Left hindlimb (tissue), 1 donor: Measurements from ENCODE around the gene NTN1.

Experiments used
- DNase-seq: peaks from one replicate; pipeline ENCODE4 v3.0.0-alpha.2; 2018

The NTN1 gene

DNA sequence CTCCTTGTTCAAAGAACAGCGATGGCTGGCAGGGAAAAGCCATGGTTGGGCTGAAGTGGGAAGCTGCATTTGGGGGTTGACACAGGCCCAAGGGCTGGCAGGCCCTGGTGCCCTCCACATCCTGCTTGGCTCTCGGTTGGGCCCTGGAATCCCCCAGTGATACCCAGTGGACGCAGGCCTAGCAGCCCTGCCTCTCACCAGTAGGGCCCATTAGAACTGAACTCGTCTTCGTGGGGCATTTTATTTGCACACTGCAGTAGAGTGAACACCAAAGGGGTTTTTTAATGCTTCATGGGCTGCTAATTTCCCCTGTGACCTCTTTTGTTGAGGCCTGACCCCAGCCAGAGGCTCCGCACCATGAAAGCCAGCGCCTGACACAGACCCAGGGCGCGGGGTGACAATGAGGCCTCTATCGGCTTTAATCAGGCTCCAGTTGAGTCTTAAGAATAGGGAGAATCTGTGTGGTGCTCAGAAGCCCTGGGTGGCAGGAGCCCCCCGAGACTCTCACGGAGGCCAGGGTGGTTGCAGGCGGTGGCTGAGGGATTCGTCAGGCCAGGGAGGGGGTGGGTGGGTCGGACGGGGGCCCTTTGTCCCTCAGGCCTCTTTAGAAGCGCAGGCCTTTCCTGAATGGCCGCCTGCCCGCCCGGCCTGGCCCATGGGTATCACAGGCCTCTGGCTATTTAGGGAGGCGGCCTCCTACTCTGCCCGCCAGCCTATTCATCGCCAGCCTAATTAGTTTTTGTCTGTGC, 199.3 kb downstream of the NTN1 start:
- no peak for DNase-seq

DNA sequence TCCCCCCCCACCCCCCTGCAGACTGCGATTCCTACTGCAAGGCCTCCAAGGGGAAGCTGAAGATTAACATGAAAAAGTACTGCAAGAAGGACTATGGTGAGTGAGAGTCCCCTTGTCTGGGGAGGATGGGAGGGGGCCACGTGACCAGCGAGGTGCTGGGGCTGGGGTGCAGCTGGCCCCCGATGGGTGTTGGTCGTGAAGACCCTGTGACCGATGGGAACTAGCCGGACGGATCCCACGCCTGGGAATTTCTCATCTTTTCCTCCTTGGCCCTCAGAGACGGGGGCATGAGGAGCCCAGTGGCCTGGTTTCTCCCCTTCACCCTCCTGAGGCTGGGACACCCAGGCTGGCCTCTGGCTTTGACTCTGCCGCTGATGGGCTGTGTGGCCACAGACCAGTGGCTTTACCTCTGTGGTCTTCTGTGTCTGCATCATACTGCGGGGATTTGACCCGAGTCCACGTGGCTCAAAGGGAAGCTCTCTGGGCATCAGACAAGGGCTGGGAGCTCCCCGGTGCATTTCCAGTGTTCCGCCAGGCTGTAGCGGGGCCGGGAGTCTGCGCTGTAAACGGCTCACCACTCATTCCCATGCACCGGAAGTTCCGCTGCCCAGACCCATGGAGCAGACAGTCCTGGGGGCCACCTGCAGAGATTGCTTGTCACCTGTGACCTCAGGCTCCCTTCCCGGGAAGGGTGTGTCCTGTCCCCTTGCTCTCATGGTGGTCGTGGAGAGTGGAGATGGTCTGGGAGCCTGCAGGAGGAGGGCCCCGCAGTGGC, 200.0 kb downstream of the NTN1 start:
- DNase-seq = peak; percentile 21

DNA sequence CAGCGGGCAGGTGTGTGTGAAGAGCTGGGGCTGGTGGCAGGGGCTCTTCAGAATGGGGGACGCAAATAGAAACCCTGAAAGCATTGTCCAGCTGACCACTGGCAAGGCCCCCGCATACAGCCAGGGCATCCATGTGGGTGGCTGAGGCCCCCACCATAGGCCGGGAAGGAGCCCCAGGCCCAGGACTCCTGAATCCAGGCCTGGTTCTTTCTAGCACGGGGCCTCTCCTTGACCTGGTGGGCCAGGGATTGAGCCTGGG, 200.5 kb downstream of the NTN1 start:
- DNase-seq = no peak

DNA sequence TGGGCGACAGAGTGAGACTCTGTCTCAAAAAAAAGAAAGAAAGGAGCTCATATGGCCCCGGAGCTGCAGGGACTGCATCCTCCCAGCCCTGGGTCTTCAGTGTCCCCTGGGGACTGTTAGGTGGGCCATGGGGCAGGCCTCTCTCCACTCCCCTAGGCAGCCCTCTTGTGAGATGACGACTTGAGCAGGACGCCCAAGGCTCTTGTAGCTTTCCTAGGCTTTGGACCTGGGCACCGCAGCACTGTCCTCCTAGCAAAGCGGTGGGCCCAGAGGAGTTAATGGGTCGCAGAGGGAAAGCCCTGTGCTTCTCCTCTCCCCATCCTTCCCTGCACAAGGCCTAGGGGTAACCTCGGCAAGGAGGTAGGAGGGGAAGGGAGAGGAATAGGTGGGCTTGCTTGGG, 202.2 kb downstream of the NTN1 start:
- no peak for DNase-seq

DNA sequence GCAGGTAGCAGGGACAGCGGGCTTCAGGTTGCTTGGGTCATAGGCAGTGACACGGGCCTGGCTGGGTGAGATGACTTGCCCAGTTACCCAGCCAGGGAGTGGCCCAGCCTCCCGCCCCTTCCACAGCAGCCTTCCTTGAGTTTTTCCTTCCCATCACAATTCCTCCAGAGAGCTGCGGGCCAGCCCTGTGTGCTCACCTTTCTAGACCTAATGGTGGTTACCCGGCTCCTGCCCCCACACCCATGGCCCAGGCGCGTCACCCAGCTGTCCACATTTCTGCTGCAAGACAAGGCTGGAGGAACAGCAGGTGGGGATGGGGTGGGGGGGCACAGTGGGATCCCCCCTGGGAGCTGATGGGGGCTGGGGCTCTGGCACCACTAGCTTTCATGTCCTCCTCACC, 203.2 kb downstream of the NTN1 start:
- no peak for DNase-seq

DNA sequence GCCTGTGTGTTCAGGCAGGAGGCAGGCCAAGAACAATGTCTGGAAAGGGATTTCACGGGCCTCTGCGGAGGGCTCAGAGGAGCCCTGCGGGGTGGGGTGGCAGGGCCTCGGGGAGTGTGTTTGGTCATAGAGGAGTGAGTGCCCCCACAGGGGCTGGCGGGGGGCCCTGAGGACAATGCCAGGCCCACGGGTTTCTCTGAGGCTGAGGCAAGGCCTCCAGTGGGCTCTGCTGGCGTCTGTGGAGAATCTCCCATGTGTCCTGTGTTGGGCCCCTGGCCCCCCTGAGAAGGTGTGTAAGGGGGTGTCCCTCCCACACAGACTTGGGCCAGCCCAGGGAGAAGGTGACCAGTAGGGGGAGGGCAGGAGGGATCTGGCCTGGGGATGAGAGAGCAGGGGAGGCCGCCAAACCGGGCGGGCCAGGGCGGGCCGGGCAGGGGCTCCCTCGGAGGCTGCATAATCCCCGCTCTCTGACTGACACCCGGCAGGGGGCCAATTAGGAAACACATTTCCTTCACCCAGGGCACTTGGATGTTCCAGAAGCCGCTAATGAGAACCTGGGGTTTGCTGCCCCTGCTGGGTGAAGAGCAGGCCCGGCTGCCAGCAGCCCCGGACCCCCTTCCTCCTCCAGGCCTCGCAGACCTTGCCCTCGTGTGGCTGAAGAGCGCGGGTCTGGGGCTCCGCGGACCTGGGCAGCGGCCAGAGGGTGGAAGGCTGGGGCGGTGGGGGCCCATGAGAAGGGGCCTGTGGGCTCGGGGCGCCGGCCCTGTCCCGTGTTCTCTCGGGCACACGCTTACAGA, 204.2 kb downstream of the NTN1 start:
- DNase-seq = no peak

DNA sequence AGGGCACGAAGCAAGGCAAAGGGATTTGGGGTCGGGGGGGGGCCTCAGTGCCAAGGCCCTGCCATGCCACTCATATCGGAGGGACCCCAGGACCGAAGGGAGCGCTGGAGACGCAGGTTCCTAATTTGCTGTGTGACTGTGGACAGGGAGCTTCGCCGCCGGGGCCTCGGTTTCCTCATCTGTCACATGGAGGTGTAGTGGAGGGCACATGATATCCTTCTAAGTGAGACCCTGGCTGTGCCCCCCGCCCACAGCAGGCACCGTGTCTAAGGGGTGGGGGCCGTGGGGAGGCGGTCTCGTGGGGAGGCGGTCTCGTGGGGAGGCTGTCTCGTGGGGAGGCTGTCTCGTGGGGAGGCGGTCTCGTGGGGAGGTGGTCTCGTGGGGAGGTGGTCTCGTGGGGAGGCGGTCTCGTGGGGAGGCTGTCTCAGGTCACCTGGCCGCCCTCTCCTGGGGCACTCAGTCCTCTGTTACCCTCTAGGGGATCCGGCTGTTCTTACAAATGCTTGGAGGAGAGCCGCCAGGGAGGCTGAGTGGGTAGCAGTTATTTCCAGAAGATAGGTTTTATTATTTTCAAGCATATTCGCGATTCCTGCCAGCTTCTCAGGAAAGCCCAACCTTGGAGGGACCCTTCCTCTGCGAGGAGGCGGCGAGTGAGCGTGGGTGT, 205.0 kb downstream of the NTN1 start:
- peak; percentile 27 for DNase-seq

DNA sequence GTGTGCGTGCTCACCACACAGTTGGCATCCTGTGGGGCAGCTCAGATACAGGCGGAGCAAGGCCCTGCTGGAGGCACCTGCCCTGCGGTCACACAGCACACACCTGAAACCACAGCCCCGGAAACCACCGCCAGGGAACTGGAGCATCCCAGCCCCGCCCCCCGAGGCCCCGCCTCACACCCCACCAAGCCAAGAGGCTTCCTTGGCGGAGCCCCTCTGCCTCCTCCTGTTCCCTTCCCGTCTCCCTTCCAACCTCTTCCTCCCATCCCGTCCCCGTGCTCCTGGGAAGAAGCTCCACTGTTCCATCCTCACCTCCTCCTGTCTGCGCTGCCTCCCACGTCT, 205.5 kb downstream of the NTN1 start:
- peak; percentile 23 for DNase-seq

DNA sequence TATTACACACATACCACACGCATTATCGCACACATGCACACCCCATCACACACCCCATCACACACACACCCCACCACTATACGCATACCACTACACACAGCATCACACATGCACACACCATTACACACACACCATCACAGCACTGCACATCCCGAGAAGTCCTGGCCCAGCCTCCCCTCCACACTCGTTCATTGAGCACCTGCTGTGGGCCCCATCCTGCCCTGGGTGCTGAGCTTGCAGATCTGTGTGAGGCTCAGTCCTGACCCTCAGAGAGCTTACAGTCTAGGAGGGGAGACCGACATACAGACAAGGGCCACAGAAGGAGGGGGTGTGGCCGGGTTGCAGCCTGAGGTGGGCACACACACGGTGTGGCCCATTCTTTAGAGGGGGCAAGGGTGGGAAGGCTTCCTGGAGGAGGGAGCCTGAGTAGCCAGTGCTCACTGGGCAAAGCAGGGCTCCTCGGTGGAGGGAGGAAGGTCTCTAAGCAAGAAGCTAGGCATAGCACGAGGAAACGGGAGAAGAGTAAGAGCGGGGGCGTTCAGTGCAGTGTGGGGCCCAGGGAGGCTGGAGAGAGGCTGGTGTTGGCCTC, 206.6 kb downstream of the NTN1 start:
- DNase-seq = peak; percentile 27

DNA sequence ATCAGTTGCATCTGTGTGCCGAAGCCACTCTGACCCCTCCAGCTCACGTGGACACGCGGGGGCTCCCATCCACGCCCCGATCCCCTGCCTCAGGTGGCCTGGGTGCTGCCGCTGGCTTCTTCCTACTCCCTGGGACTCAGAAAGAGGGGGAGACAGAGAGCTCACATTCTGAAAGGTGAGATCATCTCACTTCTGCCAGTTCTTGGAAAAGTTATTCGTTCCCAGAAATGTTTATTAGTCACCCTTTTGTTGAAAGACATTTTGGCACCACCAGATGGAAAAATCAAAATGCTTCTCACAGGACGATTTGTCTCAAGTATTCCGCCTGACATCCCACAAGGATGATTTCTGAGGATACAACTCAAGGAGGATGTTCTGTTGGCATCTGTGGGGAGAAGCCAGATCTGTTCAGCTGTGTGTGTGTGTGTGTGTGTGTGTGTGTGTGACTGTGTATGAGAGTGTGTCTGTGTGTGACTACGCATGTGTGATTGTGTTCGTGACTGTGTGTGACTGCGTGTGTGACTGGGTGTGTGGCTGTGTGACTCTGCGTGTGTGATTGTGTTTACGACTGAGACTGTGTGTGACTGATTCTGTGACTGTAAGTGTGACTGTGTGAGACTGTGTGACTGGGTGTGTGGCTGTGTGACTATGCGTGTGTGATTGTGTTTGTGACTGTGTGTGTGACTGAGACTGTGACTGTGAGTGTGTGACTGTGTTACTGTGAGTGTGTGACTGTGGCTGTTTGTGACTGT, 207.3 kb downstream of the NTN1 start:
- DNase-seq = no peak

DNA sequence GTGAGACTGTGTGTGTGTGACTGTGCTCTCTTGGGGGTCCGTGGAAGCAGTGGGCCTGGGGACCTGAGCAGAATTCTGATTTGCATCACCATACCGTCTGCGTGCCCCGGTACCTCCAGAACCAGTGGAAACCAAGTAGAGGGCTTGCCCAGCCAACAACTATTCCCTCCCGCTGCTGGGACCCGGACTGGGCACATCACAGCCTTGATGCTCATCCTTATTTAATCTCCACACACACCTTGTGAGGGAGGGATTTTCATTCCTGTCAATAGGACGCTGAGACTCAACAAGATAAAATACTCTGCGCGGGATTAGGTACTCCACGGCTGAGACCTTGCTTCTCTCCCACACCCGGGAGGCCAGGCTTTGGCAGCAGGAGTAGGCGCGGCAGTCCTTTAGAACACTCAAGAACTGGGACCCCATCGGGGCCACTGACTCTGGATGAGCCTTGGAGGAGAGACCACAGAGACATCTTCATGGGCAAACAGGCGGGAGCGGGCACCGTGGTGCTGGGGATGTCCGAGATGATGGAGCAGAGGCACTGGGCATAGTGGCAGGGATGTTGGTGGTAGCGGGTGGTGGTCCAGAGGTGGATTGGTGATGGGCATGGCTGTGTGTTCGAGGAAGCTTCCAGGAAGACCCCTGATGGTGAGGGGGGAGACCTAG, 208.0 kb downstream of the NTN1 start:
- no peak for DNase-seq

DNA sequence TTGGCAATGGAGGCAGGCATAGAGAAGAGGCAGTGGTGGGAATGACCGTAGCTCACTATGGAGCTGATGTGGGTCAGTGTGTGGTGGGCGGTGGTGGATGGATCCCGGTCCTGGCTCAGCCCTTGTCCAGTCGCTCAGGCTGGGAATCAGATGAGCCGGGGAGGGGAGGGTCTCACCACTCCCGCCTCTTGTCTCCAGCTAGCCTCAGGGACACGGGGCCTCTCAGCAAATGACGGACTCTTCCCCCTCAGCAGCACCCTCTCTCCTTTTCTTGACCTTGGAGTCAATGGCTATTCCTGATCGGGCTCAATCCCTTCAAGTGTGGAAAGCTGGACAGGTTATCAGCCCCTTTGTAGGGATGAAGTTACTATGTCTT, 208.5 kb downstream of the NTN1 start:
- DNase-seq = no peak

DNA sequence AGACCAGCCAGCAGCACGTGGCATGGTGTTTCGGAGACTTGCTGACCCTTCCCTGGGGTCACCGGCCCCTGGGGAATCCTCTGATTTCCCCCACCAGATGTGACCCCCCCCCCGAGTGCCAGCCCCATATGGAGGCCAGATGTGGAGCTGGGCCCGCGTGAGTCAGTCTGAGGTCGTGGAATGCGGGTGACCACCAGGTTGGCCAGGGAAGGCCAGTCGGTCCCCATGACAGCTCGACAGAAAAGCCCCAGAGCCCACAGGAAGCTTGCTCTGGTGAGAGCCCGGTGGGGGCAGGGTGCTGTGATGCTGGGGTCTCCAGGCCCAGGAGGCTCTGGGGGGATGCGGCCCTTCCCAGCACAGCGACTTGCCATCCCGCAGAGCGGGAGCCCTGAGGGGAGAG, 209.0 kb downstream of the NTN1 start:
- no peak for DNase-seq

DNA sequence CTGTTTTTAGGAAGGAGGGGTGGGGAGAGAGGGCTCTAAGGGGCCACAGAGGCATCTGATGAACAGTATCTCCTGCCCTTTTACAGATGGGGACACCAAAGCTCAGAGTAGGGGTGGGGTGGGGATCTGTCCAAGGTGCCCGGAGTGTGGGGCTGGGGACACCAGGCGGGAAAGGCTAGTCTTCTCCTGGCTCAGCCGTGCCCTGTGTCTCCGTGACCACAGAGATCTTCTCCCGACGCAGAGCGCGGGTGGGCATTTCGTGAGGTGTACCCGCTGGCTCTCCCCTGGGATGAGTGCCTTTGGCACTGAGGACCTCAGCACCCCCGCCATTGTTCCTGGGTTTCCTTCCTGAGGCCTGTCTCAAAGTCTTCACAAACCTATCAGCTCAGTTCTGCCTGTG, 209.6 kb downstream of the NTN1 start:
- no peak for DNase-seq

DNA sequence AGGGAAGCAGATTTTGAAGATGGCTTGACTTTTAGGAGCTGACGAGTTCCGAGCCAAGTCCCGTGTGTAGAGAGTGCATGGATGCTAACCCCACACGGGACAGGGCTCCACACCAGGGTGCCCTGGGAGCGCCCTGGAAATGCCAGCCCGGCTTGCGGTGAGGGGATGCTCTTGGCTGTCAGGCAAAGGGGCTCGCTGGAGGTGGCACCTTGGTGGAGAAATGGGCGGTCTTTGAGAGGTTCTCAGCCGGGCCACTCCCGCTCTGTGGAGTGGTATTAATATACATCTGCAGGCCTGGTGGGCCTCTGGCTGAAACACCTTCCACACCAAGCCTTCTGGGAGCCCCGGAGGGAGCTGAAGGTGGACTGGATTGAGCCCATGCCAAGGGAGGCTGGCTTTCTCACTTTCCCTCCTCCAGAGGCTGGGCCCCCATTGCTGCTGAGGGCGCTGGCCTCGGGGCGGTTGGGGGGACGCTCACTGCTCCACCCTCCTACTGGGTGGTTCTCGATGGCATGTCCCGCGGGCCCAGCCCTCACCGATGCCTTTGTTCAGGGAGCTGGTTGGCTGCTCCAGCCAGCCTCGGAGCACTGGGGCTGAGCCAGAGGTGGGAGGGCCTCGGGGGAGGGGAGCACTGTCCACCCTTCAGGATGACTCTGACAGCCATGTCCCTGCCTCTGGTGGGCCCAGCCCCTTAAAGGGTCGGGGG, 210.3 kb downstream of the NTN1 start:
- no peak for DNase-seq

DNA sequence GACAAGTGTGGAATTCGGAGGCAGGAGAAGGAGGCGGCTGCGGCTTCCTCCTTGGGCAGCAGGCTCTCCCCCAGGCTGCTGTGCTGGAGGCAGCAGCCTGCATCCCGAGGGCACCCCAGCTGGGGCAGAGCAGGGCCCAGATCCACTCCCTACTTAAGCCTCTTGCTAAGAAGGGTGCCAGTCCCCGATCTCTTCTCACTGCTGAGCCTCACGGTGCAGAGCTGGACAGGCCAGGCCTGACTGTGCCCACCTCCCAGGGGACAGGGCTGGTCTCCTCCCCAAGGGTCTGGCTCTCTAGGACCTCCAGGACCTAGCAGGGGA, 210.8 kb downstream of the NTN1 start:
- peak; percentile 6 for DNase-seq

DNA sequence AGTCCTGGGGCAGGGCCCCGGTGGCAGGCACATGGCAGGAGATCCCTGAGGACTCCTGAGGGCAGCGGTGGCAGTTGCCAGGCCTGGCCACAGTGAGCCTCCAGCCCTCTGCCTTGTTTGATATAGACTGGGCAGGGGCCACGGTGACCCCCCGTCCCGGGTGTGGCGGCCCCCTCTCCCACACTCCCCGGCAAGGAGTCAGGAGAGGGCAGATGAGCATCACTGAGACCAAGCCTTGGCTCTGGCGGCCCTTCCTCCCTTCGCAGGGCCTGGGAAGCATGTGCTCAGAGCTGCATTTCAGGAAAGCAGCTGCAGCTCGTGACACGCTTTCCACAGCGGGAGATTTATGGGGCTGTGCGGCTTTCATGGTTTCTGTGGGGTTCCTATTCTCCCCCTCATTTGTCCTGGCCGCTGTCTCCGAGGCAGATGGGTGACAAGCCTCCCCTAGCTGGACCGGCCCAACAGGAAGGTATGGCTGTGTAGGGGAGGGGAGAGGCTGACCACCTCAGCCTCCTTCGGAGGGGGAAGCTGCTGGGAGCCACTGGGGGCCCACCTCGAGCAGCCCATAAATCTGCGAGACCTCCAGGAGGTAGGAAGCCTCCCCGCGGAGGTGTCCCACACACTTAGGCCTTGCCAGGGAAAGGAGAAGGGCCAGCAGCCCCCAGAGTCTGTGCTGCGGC, 211.4 kb downstream of the NTN1 start:
- DNase-seq = peak; percentile 59

DNA sequence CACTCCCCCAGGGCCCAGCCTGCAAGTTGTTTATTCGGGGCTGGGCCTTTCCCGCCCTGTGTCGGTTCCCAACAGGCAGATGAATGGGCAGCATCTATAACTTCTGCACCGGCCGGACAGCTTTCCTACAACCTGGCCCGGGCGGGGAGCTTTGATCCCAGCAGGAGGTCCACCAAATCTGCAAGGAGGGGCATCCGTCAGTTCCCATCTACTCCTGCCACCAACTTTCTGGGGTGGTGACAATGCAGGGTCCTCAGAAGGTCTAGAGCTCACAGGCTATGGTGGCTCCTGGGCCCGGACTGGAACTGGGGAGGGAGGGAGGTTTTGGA, 211.9 kb downstream of the NTN1 start:
- DNase-seq = no peak

DNA sequence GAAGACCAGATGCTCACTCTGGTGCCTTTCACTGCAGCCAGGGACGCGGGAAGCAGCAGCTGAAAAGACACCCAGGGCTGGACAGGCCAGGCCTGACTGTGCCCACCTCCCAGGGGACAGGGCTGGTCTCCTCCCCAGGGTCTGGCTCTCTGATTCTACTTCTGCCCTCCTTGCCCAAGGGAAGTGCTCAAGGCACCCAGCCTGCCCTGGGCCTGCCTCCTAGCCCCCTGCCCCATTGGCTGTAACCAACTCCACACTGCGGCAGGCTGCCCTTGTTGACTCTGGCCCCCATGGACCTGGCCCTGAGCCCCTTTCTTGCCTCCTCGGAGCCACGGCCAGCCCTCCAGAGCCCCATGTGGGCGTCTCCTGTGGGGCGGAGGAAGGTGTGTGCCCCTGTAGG, 212.5 kb downstream of the NTN1 start:
- peak; percentile 26 for DNase-seq

DNA sequence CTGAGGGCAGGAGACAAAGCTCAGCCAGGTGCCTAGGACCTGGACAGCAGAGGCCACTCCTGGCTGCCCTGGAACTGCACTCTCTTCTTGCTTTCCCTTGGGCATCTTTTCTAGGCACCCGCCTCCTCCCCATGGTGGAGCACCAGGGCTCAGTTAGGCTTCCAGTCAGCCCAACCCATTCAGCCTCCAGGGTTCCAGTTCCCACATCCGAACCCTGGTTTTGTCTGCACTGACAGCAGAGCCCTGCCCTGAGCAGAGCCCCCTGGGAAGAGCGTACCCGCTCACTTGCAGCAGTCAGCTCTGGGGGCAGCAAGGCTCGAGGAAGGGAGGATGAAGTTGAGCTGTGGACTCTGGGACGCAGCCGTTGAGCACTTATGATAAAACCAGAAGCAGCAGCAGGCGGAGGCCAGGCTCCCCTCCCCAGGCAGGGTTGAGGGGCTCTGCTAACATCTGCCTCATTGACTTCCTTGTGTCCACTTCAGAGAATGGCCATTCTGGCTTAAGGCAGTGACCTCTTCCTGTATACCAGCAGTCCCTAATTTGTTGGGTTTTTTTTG, 213.2 kb downstream of the NTN1 start:
- DNase-seq = no peak

DNA sequence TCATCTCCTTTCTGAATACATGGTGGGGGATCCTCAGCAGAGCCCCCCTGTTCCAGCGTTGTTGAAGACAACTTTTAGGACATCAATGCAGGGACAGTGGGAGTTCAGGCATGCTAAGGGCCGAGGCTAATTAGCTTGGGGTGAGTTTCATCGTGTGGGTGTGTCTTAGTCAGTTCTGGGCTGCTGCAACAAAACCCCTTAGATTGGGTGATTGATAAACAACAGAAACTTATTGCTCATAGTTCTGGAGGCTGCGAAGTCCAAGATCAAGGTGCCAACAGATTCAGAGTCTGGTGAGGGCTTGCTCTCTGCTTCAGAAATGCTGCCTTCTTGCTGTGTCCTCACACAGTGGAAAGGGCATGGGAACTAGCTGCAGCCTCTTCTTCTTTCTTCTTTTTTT, 214.0 kb downstream of the NTN1 start:
- no peak for DNase-seq
